ENCODE measurements around the gene RYR1.
A peak's percentile ranks its signal among the peaks of the same experiment; 100 is the strongest.

DNA sequence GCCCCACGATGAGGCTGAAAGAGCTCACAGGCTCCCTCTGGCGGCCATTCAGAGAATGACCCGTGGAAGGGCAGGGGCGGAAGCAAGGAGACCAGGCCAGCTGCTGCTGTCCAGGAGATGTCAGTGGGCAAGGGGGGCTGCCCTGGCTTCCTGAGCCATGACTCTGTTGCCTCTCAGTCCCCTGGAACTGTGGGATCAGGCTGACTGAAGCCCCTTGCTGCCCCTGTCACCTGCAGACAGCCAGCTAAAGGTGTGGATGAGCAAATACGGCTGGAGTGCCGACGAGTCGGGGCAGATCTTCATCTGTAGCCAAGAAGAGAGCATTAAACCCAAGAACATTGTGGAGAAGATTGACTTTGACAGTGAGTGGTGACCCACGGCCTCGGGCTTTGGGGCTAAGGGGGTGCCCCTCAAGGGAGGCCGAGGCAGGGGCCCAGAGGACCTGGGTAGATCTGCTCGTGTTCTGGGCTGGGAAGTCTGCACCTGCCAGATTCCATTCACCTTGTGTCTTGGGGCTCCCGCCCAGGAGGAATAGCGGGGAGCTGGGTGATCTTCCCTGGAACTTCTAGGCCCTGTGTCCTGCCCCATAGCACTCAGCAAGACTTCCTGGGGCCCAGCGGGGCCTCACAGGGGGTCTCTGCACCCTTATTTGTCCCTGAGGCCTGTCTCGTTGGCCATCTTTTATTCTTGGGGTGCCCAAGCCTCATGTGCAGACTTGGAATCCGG is 201.4 kb downstream of the RYR1 start:
- TF ChIP-seq, protein P1, sequence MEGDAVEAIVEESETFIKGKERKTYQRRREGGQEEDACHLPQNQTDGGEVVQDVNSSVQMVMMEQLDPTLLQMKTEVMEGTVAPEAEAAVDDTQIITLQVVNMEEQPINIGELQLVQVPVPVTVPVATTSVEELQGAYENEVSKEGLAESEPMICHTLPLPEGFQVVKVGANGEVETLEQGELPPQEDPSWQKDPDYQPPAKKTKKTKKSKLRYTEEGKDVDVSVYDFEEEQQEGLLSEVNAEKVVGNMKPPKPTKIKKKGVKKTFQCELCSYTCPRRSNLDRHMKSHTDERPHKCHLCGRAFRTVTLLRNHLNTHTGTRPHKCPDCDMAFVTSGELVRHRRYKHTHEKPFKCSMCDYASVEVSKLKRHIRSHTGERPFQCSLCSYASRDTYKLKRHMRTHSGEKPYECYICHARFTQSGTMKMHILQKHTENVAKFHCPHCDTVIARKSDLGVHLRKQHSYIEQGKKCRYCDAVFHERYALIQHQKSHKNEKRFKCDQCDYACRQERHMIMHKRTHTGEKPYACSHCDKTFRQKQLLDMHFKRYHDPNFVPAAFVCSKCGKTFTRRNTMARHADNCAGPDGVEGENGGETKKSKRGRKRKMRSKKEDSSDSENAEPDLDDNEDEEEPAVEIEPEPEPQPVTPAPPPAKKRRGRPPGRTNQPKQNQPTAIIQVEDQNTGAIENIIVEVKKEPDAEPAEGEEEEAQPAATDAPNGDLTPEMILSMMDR (conservative IDR thresholded peaks at IDR 0.05): peak; percentile 97
- no peak for TF ChIP-seq ZFX (IDR thresholded peaks at IDR 0.05)

Data from C4-2B (cell line).